H9 (cell line): ENCODE measurements around the gene BCAR3. TPM values are rescaled to one million over a fixed set of nuclear protein-coding genes. Genes with fewer than 3 reads are reported as not detected.

ENCODE experiments used
- DNase-seq: peaks from one replicate; pipeline ENCODE4 v3.0.0-alpha.2; 2017
- H2AFZ ChIP-seq: one replicate; pipeline ENCODE4 v1.6.1; 2013; ENCODE audit warnings: mild to moderate bottlenecking, low read length, control low read depth, moderate library complexity
- H2AK5ac ChIP-seq: 2 replicates; pipeline ENCODE4 v1.6.1; 2013; ENCODE audit warnings: low read length, control low read depth, mixed read lengths; ENCODE audit not compliant: insufficient read length
- H2BK120ac ChIP-seq: one replicate; pipeline ENCODE4 v1.6.1; 2013; ENCODE audit warnings: low read depth, mild to moderate bottlenecking, low read length, control low read depth, inconsistent platforms; ENCODE audit not compliant: poor library complexity, severe bottlenecking
- H2BK12ac ChIP-seq: 2 replicates; pipeline ENCODE4 v1.6.1; 2013; ENCODE audit warnings: low read length, control low read depth, mixed read lengths, low read depth; ENCODE audit not compliant: insufficient read length
- H2BK15ac ChIP-seq: 2 replicates; pipeline ENCODE4 v1.6.1; 2013; ENCODE audit warnings: low read depth, low read length, control low read depth
- H2BK20ac ChIP-seq: one replicate; pipeline ENCODE4 v1.6.1; 2013; ENCODE audit warnings: low read depth, mild to moderate bottlenecking, low read length, control low read depth, inconsistent platforms; ENCODE audit not compliant: poor library complexity, severe bottlenecking
- H2BK5ac ChIP-seq: 2 replicates; pipeline ENCODE4 v1.6.1; 2013; ENCODE audit warnings: low read length, control low read depth, mixed read lengths; ENCODE audit not compliant: insufficient read length
- H3K14ac ChIP-seq: 2 replicates; pipeline ENCODE4 v1.6.1; 2013; ENCODE audit warnings: low read length, control low read depth; ENCODE audit not compliant: insufficient read depth
- H3K18ac ChIP-seq: 2 replicates; pipeline ENCODE4 v1.6.1; 2013; ENCODE audit warnings: low read depth, mild to moderate bottlenecking, mixed read lengths, low read length, control low read depth; ENCODE audit not compliant: insufficient read length
- H3K23ac ChIP-seq: 2 replicates; pipeline ENCODE4 v1.6.1; 2013; ENCODE audit warnings: low read length, control low read depth, mixed read lengths, low read depth; ENCODE audit not compliant: insufficient read length
- H3K23me2 ChIP-seq: 2 replicates; pipeline ENCODE4 v1.6.1; 2013; ENCODE audit warnings: low read depth, mild to moderate bottlenecking, mixed read lengths, low read length, control low read depth; ENCODE audit not compliant: insufficient read length, poor library complexity, severe bottlenecking
- H3K27ac ChIP-seq: 2 replicates; pipeline ENCODE4 v1.5.1; 2013; ENCODE audit warnings: low read length, control low read depth, mixed read lengths, low read depth; ENCODE audit not compliant: insufficient read length
- H3K27me3 ChIP-seq: 2 replicates; pipeline ENCODE4 v1.6.1; 2013; ENCODE audit warnings: low read length, control low read depth, inconsistent platforms; ENCODE audit not compliant: insufficient read depth
- H3K4ac ChIP-seq: 2 replicates; pipeline ENCODE4 v1.6.1; 2013; ENCODE audit warnings: low read depth, mild to moderate bottlenecking, control low read depth, inconsistent platforms, low read length, moderate library complexity
- H3K4me1 ChIP-seq: 2 replicates; pipeline ENCODE4 v1.6.1; 2013; ENCODE audit warnings: low read length, control low read depth, inconsistent platforms; ENCODE audit not compliant: insufficient read depth
- H3K4me2 ChIP-seq: 2 replicates; pipeline ENCODE4 v1.6.1; 2013; ENCODE audit warnings: low read length, control low read depth, mixed read lengths; ENCODE audit not compliant: insufficient read length, insufficient read depth
- H3K56ac ChIP-seq: 2 replicates; pipeline ENCODE4 v1.6.1; 2013; ENCODE audit warnings: low read depth, mild to moderate bottlenecking, mixed read lengths, low read length, control low read depth; ENCODE audit not compliant: insufficient read length
- H3K79me1 ChIP-seq: 2 replicates; pipeline ENCODE4 v1.6.1; 2013; ENCODE audit warnings: low read depth, mild to moderate bottlenecking, moderate library complexity, low read length, control low read depth, inconsistent platforms; ENCODE audit not compliant: insufficient read depth, poor library complexity, severe bottlenecking
- H3K79me2 ChIP-seq: 2 replicates; pipeline ENCODE4 v1.6.1; 2013; ENCODE audit warnings: low read length, control low read depth, inconsistent platforms; ENCODE audit not compliant: insufficient read depth
- H3K9ac ChIP-seq: 2 replicates; pipeline ENCODE4 v1.6.1; 2013; ENCODE audit warnings: low read length, control low read depth, mixed read lengths; ENCODE audit not compliant: insufficient read length; ENCODE audit errors: extremely low read depth
- H3K9me3 ChIP-seq: one replicate; pipeline ENCODE4 v1.6.1; 2013; ENCODE audit warnings: low read depth, low read length, inconsistent platforms; ENCODE audit not compliant: control insufficient read depth
- H3T11ph ChIP-seq: one replicate; pipeline ENCODE4 v1.6.1; 2013; ENCODE audit warnings: mild to moderate bottlenecking, low read length, control low read depth, inconsistent platforms
- H4K20me1 ChIP-seq: one replicate; pipeline ENCODE4 v1.6.1; 2013; ENCODE audit not compliant: control insufficient read depth, insufficient read length, insufficient read depth
- H4K5ac ChIP-seq: 2 replicates; pipeline ENCODE4 v1.6.1; 2013; ENCODE audit warnings: low read depth, mild to moderate bottlenecking, mixed read lengths, low read length, control low read depth; ENCODE audit not compliant: insufficient read length
- H4K8ac ChIP-seq: replicated peaks from 2 replicates; pipeline ENCODE4 v1.6.1; 2013; ENCODE audit warnings: low read length, control low read depth, mixed read lengths, low read depth; ENCODE audit not compliant: insufficient read length
- H4K91ac ChIP-seq: 2 replicates; pipeline ENCODE4 v1.6.1; 2013; ENCODE audit warnings: low read depth, mild to moderate bottlenecking, moderate library complexity, mixed read lengths, low read length, control low read depth; ENCODE audit not compliant: insufficient read length
- H3K27ac Mint-ChIP-seq, 3 experiments: 2 replicates in 2 of 3; 3 replicates in 1 of 3; pipeline ENCODE4 v1.8.0; 2020 to 2021; ENCODE audit warnings: mixed read lengths in 3 of 3, mild to moderate bottlenecking in 1 of 3, moderate library complexity in 1 of 3
- H3K27me3 Mint-ChIP-seq: 2 replicates; pipeline ENCODE4 v1.8.0; 2021; ENCODE audit warnings: low read depth, mild to moderate bottlenecking, moderate library complexity, mixed read lengths
- H3K36me3 Mint-ChIP-seq, 3 experiments: 2 replicates in 2 of 3; 3 replicates in 1 of 3; pipeline ENCODE4 v1.8.0; 2020 to 2021; ENCODE audit warnings: low read depth in 3 of 3, mixed read lengths in 3 of 3; ENCODE audit not compliant: insufficient read depth in 1 of 3
- H3K4me1 Mint-ChIP-seq, 2 experiments: 2 replicates each; pipeline ENCODE4 v1.8.0; 2020; ENCODE audit warnings: mixed read lengths in 2 of 2
- H3K4me3 Mint-ChIP-seq, 2 experiments: 2 replicates in 1 of 2; 3 replicates in 1 of 2; pipeline ENCODE4 v1.8.0; 2020 to 2021; ENCODE audit warnings: mild to moderate bottlenecking in 2 of 2, mixed read lengths in 2 of 2, moderate library complexity in 1 of 2
- H3K9me3 Mint-ChIP-seq, 2 experiments: 2 replicates in 1 of 2; 3 replicates in 1 of 2; pipeline ENCODE4 v1.8.0; 2020; ENCODE audit warnings: mild to moderate bottlenecking in 2 of 2, mixed read lengths in 2 of 2, moderate library complexity in 1 of 2
- WGBS: extraction: QIAGEN DNeasy Blood & Tissue Kit; methylation state at CpG from one replicate; pipeline ENCODE4 v1.1.7; 2013; ENCODE audit warnings: missing lambda C conversion rate, low lambda C conversion rate, mixed read lengths; ENCODE audit not compliant: insufficient read length; ENCODE audit errors: extremely low coverage; 5-methylcytosine and 5-hydroxymethylcytosine counted together
- total RNA-seq: library from RNA; stranded (reverse); gene quantifications from 2 replicates; pipeline ENCODE4 v1.2.1, GENCODE V29; 2021
- TF ChIP-seq, protein P1 (sequence below): fragments of 200-600 bp; sonication (generic); conservative IDR thresholded peaks from 3 replicates; pipeline ENCODE4 v1.8.0; 2021; ENCODE audit warnings: antibody characterized with exemption, mild to moderate bottlenecking

Gene BCAR3
- total RNA-seq, 1 experiment from 2014 or later: 4.9 TPM

DNA sequence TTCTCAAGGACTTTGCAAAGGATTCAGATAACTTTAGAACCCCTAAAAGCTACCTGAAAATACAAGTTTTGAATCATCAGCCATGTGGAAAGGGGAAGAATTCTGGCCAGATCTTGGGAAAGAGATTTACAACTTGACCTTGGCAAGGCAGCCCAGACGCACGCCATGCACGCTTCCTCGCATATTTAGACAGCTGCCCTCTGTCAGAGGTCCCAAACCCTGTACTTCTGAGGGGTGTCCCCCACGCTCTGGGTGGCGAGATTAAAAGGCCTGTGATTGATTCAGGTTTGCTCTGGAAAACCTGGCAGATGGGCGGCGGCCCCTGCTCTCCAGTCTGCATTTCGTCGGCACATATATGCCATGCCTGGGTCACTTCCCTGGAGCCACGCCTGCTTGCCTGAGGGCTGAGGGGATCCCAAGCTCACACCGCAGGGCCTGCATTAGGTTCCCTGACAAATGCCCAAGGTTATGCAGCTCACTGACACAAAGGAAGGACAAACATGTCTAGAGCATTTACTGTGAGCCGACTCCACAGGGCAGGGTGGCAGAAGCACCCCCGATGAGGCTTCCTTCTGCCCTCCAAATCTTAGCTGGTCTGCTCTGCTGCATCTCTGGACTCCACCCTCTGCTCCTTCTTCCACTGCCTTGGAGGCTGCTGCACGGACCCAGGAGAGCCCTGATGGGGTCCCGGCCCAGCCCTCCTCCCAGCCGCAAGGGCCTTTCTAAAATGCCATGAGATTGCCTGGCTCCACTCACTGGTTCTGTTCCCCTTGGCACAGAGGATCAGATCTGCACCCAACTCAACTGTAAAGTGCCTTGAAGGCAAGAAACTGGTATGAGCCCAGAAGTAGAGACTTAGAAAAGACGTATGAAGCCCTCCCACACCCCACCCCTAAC, 103.9 kb downstream of the BCAR3 start:
- Mint-ChIP-seq H3K36me3 (peaks cover 0 to 29% (median 7%) of the 10 kb centered on the region in 3 experiments; a peak in 4 of 7 replicates), H3K4me3 (no peak overlapping the region)
- no CpG with 5 or more reads among the region's 18 CpGs for WGBS

More for the DNA sequence above, 103.9 kb downstream of the BCAR3 start:
- Histone ChIP-seq H2AFZ (no peak overlapping the region), H2BK15ac (no peak overlapping the region), H2AK5ac (no peak overlapping the region), H3K23ac (no peak overlapping the region), H3K4me1 (peaks cover under 1% of the 10 kb centered on the region; the same call in 1 of the 2 replicates), H3K27ac (no peak overlapping the region), H3K9ac (no peak overlapping the region), H4K20me1 (no peaks in the 10 kb centered on the region), H3K4me2 (no peak overlapping the region), H3K27me3 (no peaks in the 10 kb centered on the region), H3K4ac (no peak overlapping the region), H3K79me2 (no peaks in the 10 kb centered on the region), H4K91ac (no peak overlapping the region), H2BK12ac (no peak overlapping the region), H2BK20ac (no peak overlapping the region), H2BK5ac (no peak overlapping the region), H3K79me1 (no peaks in the 10 kb centered on the region), H3K9me3 (no peaks in the 10 kb centered on the region), H4K5ac (no peak overlapping the region), H3K23me2 (no peaks in the 10 kb centered on the region), H3K56ac (no peak overlapping the region), H4K8ac (no peak overlapping the region), H3T11ph (no peak overlapping the region), H3K14ac (no peak overlapping the region; the same call in 1 of the 2 replicates), H2BK120ac (no peak overlapping the region), H3K18ac (no peak overlapping the region)
- Mint-ChIP-seq H3K4me1 (peaks cover 11 to 16% of the 10 kb centered on the region in 2 experiments), H3K9me3 (no peaks in the 10 kb centered on the region), H3K27ac (no peak overlapping the region; a peak in 1 of 7 replicates), H3K27me3 (no peaks in the 10 kb centered on the region)
- TF ChIP-seq, protein P1, sequence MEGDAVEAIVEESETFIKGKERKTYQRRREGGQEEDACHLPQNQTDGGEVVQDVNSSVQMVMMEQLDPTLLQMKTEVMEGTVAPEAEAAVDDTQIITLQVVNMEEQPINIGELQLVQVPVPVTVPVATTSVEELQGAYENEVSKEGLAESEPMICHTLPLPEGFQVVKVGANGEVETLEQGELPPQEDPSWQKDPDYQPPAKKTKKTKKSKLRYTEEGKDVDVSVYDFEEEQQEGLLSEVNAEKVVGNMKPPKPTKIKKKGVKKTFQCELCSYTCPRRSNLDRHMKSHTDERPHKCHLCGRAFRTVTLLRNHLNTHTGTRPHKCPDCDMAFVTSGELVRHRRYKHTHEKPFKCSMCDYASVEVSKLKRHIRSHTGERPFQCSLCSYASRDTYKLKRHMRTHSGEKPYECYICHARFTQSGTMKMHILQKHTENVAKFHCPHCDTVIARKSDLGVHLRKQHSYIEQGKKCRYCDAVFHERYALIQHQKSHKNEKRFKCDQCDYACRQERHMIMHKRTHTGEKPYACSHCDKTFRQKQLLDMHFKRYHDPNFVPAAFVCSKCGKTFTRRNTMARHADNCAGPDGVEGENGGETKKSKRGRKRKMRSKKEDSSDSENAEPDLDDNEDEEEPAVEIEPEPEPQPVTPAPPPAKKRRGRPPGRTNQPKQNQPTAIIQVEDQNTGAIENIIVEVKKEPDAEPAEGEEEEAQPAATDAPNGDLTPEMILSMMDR: no peak
- no peak for DNase-seq
